ENCODE results near the gene PJA1.

The PJA1 gene

DNA sequence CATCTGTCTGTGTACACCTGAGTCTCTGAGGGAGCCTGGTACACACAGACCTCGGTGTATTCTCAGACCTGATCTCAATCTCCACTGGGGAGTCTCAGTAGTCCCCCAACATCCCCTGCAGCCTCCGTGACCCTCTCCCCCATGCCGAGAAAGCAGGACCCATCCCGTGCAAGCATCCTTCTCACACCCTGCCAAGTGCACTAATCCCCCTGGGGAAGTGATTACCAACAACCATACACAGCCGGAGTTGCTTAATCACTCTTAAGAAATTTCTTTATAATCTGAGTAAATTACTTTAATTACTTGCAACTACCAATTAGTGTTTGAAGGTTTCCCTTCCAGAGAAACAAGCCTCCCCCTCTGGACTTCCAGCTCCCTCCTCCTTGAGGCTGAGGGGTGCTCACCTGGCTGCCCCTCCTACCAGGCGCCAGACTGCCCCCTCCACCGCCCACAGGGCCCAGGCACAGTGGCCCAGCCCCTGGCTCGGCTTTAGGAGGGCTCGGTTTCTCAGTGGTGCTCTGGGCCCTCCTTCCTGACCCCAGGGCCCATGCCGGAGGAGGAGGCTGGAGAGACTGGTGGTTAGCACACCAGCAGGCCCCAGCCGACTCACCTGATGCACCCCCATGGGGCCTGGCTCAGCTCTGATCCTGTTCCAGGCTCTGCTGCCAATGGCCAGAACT is 43.8 kb downstream of the PJA1 start:
- peaks cover 9% of the 10 kb centered on the region; the same call in 1 of the 2 replicates for H4K20me1 ChIP-seq
- H3K4me2 ChIP-seq = no peak overlapping the region
- no peaks in the 10 kb centered on the region for H3K9me3 ChIP-seq
- H3K4me3 ChIP-seq = no peak overlapping the region
- peaks cover 21% of the 10 kb centered on the region for H3K4me1 ChIP-seq
- TF ChIP-seq Cebpa-rat (IDR thresholded peaks at IDR 0.05) = no peak
- no peak overlapping the region for H3K27ac ChIP-seq
- no peaks in the 10 kb centered on the region for H3K36me3 ChIP-seq
- no peak overlapping the region for H3K9ac ChIP-seq
- peaks cover 89% of the 10 kb centered on the region for H3K27me3 ChIP-seq

GRCh38 chrX:69120476-69120875 is 44.8 kb downstream of the PJA1 start:
- peaks cover 79% of the 10 kb centered on the region for H3K27me3 ChIP-seq
- TF ChIP-seq Cebpa-rat (IDR thresholded peaks at IDR 0.05) = no peak
- H3K4me2 ChIP-seq = no peak overlapping the region
- H3K27ac ChIP-seq = no peak overlapping the region
- H3K9me3 ChIP-seq = no peaks in the 10 kb centered on the region
- no peaks in the 10 kb centered on the region for H3K36me3 ChIP-seq
- peaks cover 9% of the 10 kb centered on the region; the same call in 1 of the 2 replicates for H4K20me1 ChIP-seq
- H3K4me3 ChIP-seq = no peak overlapping the region
- no peak overlapping the region for H3K9ac ChIP-seq
- H3K4me1 ChIP-seq = peaks cover 15% of the 10 kb centered on the region

GRCh38 chrX:69119122-69119521 is 46.1 kb downstream of the PJA1 start:
- Histone ChIP-seq H3K9ac (no peak overlapping the region), H3K4me1 (peaks cover 15% of the 10 kb centered on the region), H3K27me3 (peaks cover 76% of the 10 kb centered on the region), H4K20me1 (peaks cover 9% of the 10 kb centered on the region; the same call in 1 of the 2 replicates), H3K27ac (no peak overlapping the region), H3K9me3 (no peaks in the 10 kb centered on the region), H3K4me2 (peak overlapping the region; percentile 45), H3K4me3 (no peak overlapping the region), H3K36me3 (no peaks in the 10 kb centered on the region)
- no peak for TF ChIP-seq Cebpa-rat (IDR thresholded peaks at IDR 0.05)

GRCh38 chrX:69117876-69118526 is 47.3 kb downstream of the PJA1 start:
- no peak overlapping the region for H3K27ac ChIP-seq
- H3K27me3 ChIP-seq = peaks cover 71% of the 10 kb centered on the region

DNA sequence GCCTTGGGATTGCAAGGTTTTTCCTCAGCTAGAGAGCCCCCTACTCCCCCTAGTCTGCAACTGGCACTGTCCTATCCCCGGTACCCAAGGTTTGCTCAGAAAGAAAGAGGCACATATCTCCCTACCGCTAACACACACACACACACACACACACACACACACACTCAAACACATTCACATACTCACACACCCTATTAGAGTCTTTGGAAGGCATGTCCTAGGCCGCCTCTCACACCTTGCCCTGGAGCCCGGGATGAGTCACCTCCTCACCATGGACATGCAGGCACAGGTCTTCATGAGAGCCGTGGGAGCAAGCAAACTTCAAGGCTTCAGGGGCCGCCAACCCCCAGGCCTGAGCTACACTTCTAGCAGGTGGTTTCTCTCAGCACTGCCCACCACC is 49.2 kb downstream of the PJA1 start:
- H3K4me2 ChIP-seq = no peak overlapping the region
- H3K4me1 ChIP-seq = peaks cover 15% of the 10 kb centered on the region
- no peaks in the 10 kb centered on the region for H4K20me1 ChIP-seq
- TF ChIP-seq Cebpa-rat (IDR thresholded peaks at IDR 0.05) = no peak
- H3K9ac ChIP-seq = no peak overlapping the region
- no peak overlapping the region for H3K4me3 ChIP-seq
- H3K9me3 ChIP-seq = no peaks in the 10 kb centered on the region
- no peaks in the 10 kb centered on the region for H3K36me3 ChIP-seq
- H3K27me3 ChIP-seq = peaks cover 62% of the 10 kb centered on the region
- no peak overlapping the region for H3K27ac ChIP-seq

More at GRCh38 chrX:69117876-69118526, 47.3 kb downstream of the PJA1 start:
- Histone ChIP-seq H4K20me1 (peaks cover 9% of the 10 kb centered on the region; the same call in 1 of the 2 replicates), H3K9ac (no peak overlapping the region), H3K9me3 (no peaks in the 10 kb centered on the region), H3K4me3 (no peak overlapping the region), H3K4me2 (no peak overlapping the region), H3K36me3 (no peaks in the 10 kb centered on the region), H3K4me1 (peaks cover 15% of the 10 kb centered on the region)
- TF ChIP-seq Cebpa-rat (IDR thresholded peaks at IDR 0.05) = no peak

DNA sequence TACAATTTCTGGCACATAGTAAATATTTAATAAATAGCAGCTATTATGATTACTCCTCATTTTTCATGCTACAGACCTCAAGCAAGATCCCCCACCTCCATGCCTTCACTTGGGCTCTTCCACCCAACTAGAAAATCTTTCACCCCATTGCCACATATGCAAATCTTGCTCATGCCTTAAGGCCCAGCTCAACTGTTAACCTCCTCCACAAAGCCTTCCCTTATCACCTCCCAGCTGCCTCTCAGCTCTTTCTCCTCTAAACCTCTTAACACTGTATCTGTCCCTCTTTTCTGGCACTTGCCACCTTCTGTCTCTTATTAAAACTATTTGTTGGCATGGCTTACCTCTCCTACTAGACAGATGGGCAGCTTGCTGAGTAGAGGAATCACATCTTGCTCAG is 51.5 kb downstream of the PJA1 start:
- H3K9me3 ChIP-seq = no peaks in the 10 kb centered on the region
- H4K20me1 ChIP-seq = no peaks in the 10 kb centered on the region
- no peak overlapping the region for H3K9ac ChIP-seq
- H3K4me2 ChIP-seq = no peak overlapping the region
- H3K4me1 ChIP-seq = peaks cover 5% of the 10 kb centered on the region
- peaks cover 57% of the 10 kb centered on the region for H3K27me3 ChIP-seq
- H3K4me3 ChIP-seq = no peak overlapping the region
- H3K36me3 ChIP-seq = no peaks in the 10 kb centered on the region
- TF ChIP-seq Cebpa-rat (IDR thresholded peaks at IDR 0.05) = no peak
- H3K27ac ChIP-seq = no peak overlapping the region
